Coronary artery (tissue), 2 donors: ENCODE results near the gene SLMAP.

Experiments used
- DNase-seq: peaks from one replicate; pipeline ENCODE4 v3.0.0-alpha.2; 2017; ENCODE audit warnings: low spot score
- H3K27ac ChIP-seq, 2 donors: fragments of 200-600 bp; sonication (generic); one replicate each; pipeline ENCODE4 v1.5.1; 2016 to 2019
- H3K4me3 ChIP-seq: fragments of 200-600 bp; sonication (generic); 2 replicates; pipeline ENCODE4 v1.5.1; 2016; ENCODE audit warnings: mild to moderate bottlenecking, moderate library complexity
- CTCF ChIP-seq: fragments of 200-600 bp; sonication (generic); IDR thresholded peaks from one replicate; pipeline ENCODE4 v1.5.1; 2019; ENCODE audit warnings: antibody characterized with exemption

The SLMAP gene

GRCh38 chr3:57791245-57791644 lies 35.1 kb downstream of the SLMAP start:
- no peak overlapping the region for H3K4me3 ChIP-seq
- no peak overlapping the region for H3K27ac ChIP-seq
- no peak for DNase-seq
- no peak for TF ChIP-seq CTCF

GRCh38 chr3:57792198-57792597 lies 36.1 kb downstream of the SLMAP start:
- no peak overlapping the region for H3K27ac ChIP-seq
- no peak for DNase-seq
- TF ChIP-seq CTCF = no peak
- H3K4me3 ChIP-seq = no peak overlapping the region

- Histone ChIP-seq H3K27ac (no peak overlapping the region), H3K4me3 (no peak overlapping the region)
- DNase-seq = no peak
- no peak for TF ChIP-seq CTCF
Measured at GRCh38 chr3:57793737-57794187, 37.7 kb downstream of the SLMAP start.

GRCh38 chr3:57794501-57794900 lies 38.4 kb downstream of the SLMAP start:
- Histone ChIP-seq H3K27ac (no peak overlapping the region), H3K4me3 (no peak overlapping the region)
- no peak for TF ChIP-seq CTCF
- no peak for DNase-seq

- no peak for TF ChIP-seq CTCF
- H3K4me3 ChIP-seq = no peak overlapping the region
- DNase-seq = no peak
- H3K27ac ChIP-seq = no peak overlapping the region
Measured at GRCh38 chr3:57794951-57795350, 38.8 kb downstream of the SLMAP start.

GRCh38 chr3:57796261-57796660 lies 40.2 kb downstream of the SLMAP start:
- no peak for TF ChIP-seq CTCF
- no peak overlapping the region for H3K27ac ChIP-seq
- no peak overlapping the region for H3K4me3 ChIP-seq
- no peak for DNase-seq

GRCh38 chr3:57797701-57798487 lies 41.8 kb downstream of the SLMAP start:
- Histone ChIP-seq H3K27ac (no peak overlapping the region), H3K4me3 (no peak overlapping the region)
- no peak for TF ChIP-seq CTCF
- no peak for DNase-seq
